ENCODE data around the gene RPL13A.
A peak's percentile ranks its signal among the peaks of the same experiment; 100 is the strongest.
"Not testable (repeated sequence)": the region's sequence is repeated elsewhere in the genome, so short reads cannot be mapped to it uniquely, and the experiment has no call there.

The RPL13A gene

GRCh38 chr19:49487277-49488045 lies at the start of gene RPL13A:
TSS of gene RPL13A (plus strand) at chr19:49487608. CDS start at chr19:49487630, 22 bp downstream.
- peak; percentile 99 to 100 for DNase-seq (ENCODE audit: low read depth in 2 of 2)

GRCh38 chr19:49438261-49438660 lies 49.1 kb upstream of the RPL13A start:
- no peak for DNase-seq (ENCODE audit: low read depth in 2 of 2)

GRCh38 chr19:49439836-49440235 lies 47.6 kb upstream of the RPL13A start:
- DNase-seq (ENCODE audit: low read depth in 2 of 2): no peak

GRCh38 chr19:49440439-49441209 lies 46.8 kb upstream of the RPL13A start:
- no peak for DNase-seq (ENCODE audit: low read depth in 2 of 2)

- no peak for DNase-seq (ENCODE audit: low read depth in 2 of 2)
These were observed 46.0 kb upstream of the RPL13A start, which contains the start of gene SLC17A7 for GRCh38 chr19:49441210-49441959. TSS of gene SLC17A7 (minus strand) at chr19:49441527. CDS start at chr19:49441379, 148 bp downstream.

- DNase-seq (ENCODE audit: low read depth in 2 of 2): no peak
These were observed 45.5 kb upstream of the RPL13A start for GRCh38 chr19:49441960-49442350.

- no peak for DNase-seq (ENCODE audit: low read depth in 2 of 2)
These were observed 45.1 kb upstream of the RPL13A start for GRCh38 chr19:49442354-49442753.

GRCh38 chr19:49442771-49443365 lies 44.5 kb upstream of the RPL13A start:
- DNase-seq (ENCODE audit: low read depth in 2 of 2): no peak

- peak; percentile 91 to 93 for DNase-seq (ENCODE audit: low read depth in 2 of 2)
These were observed 43.9 kb upstream of the RPL13A start for GRCh38 chr19:49443366-49444099.

GRCh38 chr19:49444100-49444700 lies 43.2 kb upstream of the RPL13A start:
- not testable (repeated sequence) for DNase-seq (ENCODE audit: low read depth in 2 of 2)

- no peak for DNase-seq (ENCODE audit: low read depth in 2 of 2)
These were observed 41.4 kb upstream of the RPL13A start for GRCh38 chr19:49445997-49446396.

GRCh38 chr19:49447485-49448431 lies 39.6 kb upstream of the RPL13A start:
- DNase-seq (ENCODE audit: low read depth in 2 of 2): no peak

- no peak for DNase-seq (ENCODE audit: low read depth in 2 of 2)
These were observed 39.0 kb upstream of the RPL13A start for GRCh38 chr19:49448432-49448786.

- DNase-seq (ENCODE audit: low read depth in 2 of 2): no peak
These were observed 37.0 kb upstream of the RPL13A start for GRCh38 chr19:49450405-49450804.

- peak; percentile 91 to 92 for DNase-seq (ENCODE audit: low read depth in 2 of 2)
These were observed 35.8 kb upstream of the RPL13A start, which contains the start of gene PIH1D1 for GRCh38 chr19:49451430-49452181. TSS of gene PIH1D1 (minus strand) at chr19:49451814. CDS start at chr19:49451574, 240 bp downstream.

- peak; percentile 96 for DNase-seq (ENCODE audit: low read depth in 2 of 2)
These were observed 34.2 kb upstream of the RPL13A start, which contains the start of gene ALDH16A1 for GRCh38 chr19:49453013-49453756. TSS of gene ALDH16A1 (plus strand) at chr19:49453225. CDS start at chr19:49453332, 107 bp downstream.

- no peak for DNase-seq (ENCODE audit: low read depth in 2 of 2)
These were observed 33.6 kb upstream of the RPL13A start for GRCh38 chr19:49453757-49454240.

- DNase-seq (ENCODE audit: low read depth in 2 of 2): no peak
These were observed 31.6 kb upstream of the RPL13A start for GRCh38 chr19:49455773-49456172.
